ENCODE data around the gene CPSF4.
A peak's percentile ranks its signal among the peaks of the same experiment; 100 is the strongest.

The CPSF4 gene

GRCh38 chr7:99438573-99439480, at the start of gene CPSF4, which contains the start of gene PTCD1:
TSS of gene CPSF4 (plus strand) at chr7:99438943. CDS start at chr7:99439083, 140 bp downstream.
TSS of gene PTCD1 (minus strand) at chr7:99438798. CDS start at chr7:99435242, 3,556 bp downstream.
- peak; percentile 99 for DNase-seq (ENCODE audit: low read depth, low spot score)

GRCh38 chr7:99389772-99390171, 49.0 kb upstream of the CPSF4 start:
- DNase-seq (ENCODE audit: low read depth, low spot score): no peak

GRCh38 chr7:99390941-99391602, 47.7 kb upstream of the CPSF4 start:
- DNase-seq (ENCODE audit: low read depth, low spot score): no peak

- no peak for DNase-seq (ENCODE audit: low read depth, low spot score)
These were observed 46.7 kb upstream of the CPSF4 start for GRCh38 chr7:99392046-99392445.

GRCh38 chr7:99392659-99393354, 45.9 kb upstream of the CPSF4 start:
- DNase-seq (ENCODE audit: low read depth, low spot score): peak; percentile 81

GRCh38 chr7:99393355-99394187, 45.2 kb upstream of the CPSF4 start:
- DNase-seq (ENCODE audit: low read depth, low spot score): peak; percentile 61

GRCh38 chr7:99394188-99394502, 44.6 kb upstream of the CPSF4 start:
- DNase-seq (ENCODE audit: low read depth, low spot score): no peak

- DNase-seq (ENCODE audit: low read depth, low spot score): no peak
These were observed 43.0 kb upstream of the CPSF4 start for GRCh38 chr7:99395616-99396327.

GRCh38 chr7:99396418-99397296, 42.1 kb upstream of the CPSF4 start:
- no peak for DNase-seq (ENCODE audit: low read depth, low spot score)

GRCh38 chr7:99397297-99397983, 41.3 kb upstream of the CPSF4 start:
- DNase-seq (ENCODE audit: low read depth, low spot score): no peak

GRCh38 chr7:99398891-99399445, 39.8 kb upstream of the CPSF4 start:
- no peak for DNase-seq (ENCODE audit: low read depth, low spot score)

- no peak for DNase-seq (ENCODE audit: low read depth, low spot score)
These were observed 39.1 kb upstream of the CPSF4 start for GRCh38 chr7:99399597-99399996.

- DNase-seq (ENCODE audit: low read depth, low spot score): no peak
These were observed 35.9 kb upstream of the CPSF4 start for GRCh38 chr7:99402854-99403253.

GRCh38 chr7:99403764-99404163, 35.0 kb upstream of the CPSF4 start:
- DNase-seq (ENCODE audit: low read depth, low spot score): no peak

- no peak for DNase-seq (ENCODE audit: low read depth, low spot score)
These were observed 34.3 kb upstream of the CPSF4 start for GRCh38 chr7:99404235-99404976.

GRCh38 chr7:99404977-99405320, 33.8 kb upstream of the CPSF4 start:
- DNase-seq (ENCODE audit: low read depth, low spot score): no peak

GRCh38 chr7:99406557-99406956, 32.2 kb upstream of the CPSF4 start:
- no peak for DNase-seq (ENCODE audit: low read depth, low spot score)

- DNase-seq (ENCODE audit: low read depth, low spot score): peak; percentile 88
These were observed 30.8 kb upstream of the CPSF4 start for GRCh38 chr7:99407872-99408378.
